GM18861 (cell line): Measurements from ENCODE around the gene AMOTL1.
"Not testable (repeated sequence)": the region's sequence is repeated elsewhere in the genome, so short reads cannot be mapped to it uniquely, and the experiment has no call there.

Experiments used
- ATAC-seq: cut with Tn5 transposase; IDR thresholded peaks from one replicate; pipeline ENCODE4 v1.9.1; 2021; ENCODE audit not compliant: unreplicated experiment

Gene AMOTL1

GRCh38 chr11:94877443-94878200, 109.5 kb downstream of the AMOTL1 start:
- no peak for ATAC-seq

DNA sequence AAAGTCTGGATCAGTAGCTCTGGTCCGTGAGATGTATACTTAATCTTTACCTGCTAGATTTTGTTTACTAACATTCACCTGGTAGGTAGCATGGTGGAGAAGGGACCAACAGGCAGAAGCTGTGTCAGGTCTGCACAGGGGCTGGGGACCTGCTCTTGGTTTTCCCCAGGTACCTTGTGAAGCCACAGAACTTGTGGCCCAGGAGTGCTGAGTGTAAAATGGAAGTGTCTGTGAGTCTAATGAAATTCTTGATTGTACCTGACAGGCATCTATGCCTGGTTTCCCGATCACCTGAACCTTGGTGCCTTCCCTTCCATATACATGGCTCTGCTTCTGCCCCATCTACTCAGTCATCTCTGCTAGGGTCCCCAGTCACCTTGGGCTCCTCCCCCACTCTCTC, 110.8 kb downstream of the AMOTL1 start:
- no peak for ATAC-seq

GRCh38 chr11:94880216-94880615, 112.1 kb downstream of the AMOTL1 start:
- no peak for ATAC-seq

GRCh38 chr11:94882931-94883330, 114.8 kb downstream of the AMOTL1 start:
- no peak for ATAC-seq

- no peak for ATAC-seq
Measured at GRCh38 chr11:94883878-94884277, 115.7 kb downstream of the AMOTL1 start.

DNA sequence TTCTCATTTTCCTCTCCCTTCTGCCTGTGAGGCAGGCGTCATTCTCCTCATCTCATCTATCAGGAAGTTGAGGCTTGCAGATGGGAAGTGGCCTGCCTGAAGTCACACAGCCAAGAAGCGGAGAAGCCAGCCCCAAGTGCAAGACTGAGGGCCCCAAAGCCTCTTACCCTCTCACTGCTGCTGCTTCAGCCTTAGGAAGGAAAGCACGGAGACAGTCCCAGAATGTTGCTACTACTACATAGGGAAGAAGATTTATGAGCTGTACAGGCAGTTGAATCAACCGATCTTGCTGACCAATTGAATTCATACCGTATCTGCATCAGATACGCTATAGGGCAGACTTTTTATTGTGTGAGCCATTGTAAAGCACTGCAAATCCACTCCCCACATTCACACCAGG, 116.2 kb downstream of the AMOTL1 start:
- ATAC-seq: no peak

- ATAC-seq: peak; percentile 83
Measured at GRCh38 chr11:94885133-94885532, 117.0 kb downstream of the AMOTL1 start.

GRCh38 chr11:94885581-94885980, 117.4 kb downstream of the AMOTL1 start:
- ATAC-seq: no peak

DNA sequence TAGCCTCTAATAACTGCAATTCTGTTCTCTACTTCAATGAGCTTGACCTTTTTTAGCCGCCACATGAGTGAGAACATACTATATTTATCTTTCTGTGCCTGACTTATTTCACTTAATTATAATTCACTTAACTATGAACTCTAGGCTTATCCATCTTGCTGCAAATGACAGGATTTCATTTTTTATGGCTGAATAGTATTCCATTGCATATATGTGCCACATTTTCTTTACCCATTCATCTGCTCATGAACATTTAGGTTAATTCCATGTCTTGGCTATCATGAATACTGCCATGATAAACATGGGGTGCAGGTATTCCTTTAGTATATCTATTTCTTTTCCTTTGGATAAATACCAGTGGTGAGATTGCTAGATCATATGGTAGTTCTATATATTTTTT, 120.0 kb downstream of the AMOTL1 start:
- ATAC-seq: no peak

- no peak for ATAC-seq
Measured at GRCh38 chr11:94895451-94895850, 127.3 kb downstream of the AMOTL1 start.

GRCh38 chr11:94895971-94896370, 127.8 kb downstream of the AMOTL1 start:
- ATAC-seq: no peak

DNA sequence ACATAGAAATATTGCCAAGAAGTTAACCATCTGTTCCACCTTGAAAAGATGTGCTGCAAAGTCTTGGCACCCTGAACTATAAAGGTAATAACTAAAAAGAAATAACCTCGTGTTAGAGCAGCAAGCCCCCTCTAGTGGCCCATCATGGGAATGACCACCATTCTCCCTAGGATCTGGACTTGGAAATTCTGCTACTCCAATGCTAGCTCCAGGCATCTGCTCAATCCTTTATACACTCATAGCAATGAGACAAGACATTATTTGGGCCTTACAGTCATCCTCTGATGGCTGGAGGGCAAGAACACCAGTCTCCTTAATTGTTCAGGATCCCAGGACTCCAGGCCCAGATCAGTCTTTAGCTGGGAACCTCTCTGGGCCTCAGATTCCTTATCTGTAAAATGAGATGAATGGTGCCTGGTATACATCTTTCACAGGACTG, 129.2 kb downstream of the AMOTL1 start:
- no peak for ATAC-seq

DNA sequence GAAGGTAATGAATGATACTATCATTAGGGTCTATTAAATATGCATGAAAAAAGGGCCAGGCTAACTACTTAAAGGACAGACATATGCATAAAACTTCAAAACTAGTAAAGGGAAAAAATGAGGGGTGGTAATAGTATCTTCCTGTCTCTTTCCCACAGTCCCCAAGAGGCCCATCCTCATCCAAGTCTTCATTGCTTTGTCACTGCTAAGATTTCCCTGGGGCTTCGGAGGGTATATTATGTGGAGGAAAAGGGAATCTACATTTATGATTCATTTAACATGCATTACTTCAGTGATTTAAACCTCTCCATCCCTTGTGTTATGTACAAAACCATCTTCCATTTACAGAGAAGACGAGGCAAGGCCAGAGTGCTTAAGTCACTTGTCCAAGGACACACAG, 139.1 kb downstream of the AMOTL1 start:
- ATAC-seq: no peak

GRCh38 chr11:94909371-94909820, 141.2 kb downstream of the AMOTL1 start:
- no peak for ATAC-seq

- no peak for ATAC-seq
Measured at GRCh38 chr11:94910270-94910669, 142.1 kb downstream of the AMOTL1 start.

DNA sequence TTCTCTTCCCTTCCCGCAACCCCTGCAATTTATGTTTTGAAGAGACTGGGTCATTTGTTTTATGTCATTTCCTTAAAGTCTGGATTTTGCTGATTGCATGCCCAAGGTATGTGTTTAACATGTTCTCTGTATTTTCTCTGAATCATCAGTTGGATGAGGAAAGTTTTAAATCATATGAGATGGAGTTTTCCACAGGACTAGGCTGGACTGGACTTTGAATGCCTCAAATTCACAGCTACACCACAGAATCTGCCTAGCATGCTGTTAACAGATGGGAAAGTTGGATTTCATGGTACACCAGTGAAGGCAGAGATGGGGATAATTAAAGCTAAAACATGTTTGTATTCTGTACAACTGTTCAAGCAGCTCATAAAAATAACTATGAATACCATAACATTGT, 142.6 kb downstream of the AMOTL1 start:
- ATAC-seq: no peak

- no peak for ATAC-seq
Measured at GRCh38 chr11:94912806-94913205, 144.7 kb downstream of the AMOTL1 start.

GRCh38 chr11:94913718-94914394, 145.7 kb downstream of the AMOTL1 start:
- not testable (repeated sequence) for ATAC-seq

DNA sequence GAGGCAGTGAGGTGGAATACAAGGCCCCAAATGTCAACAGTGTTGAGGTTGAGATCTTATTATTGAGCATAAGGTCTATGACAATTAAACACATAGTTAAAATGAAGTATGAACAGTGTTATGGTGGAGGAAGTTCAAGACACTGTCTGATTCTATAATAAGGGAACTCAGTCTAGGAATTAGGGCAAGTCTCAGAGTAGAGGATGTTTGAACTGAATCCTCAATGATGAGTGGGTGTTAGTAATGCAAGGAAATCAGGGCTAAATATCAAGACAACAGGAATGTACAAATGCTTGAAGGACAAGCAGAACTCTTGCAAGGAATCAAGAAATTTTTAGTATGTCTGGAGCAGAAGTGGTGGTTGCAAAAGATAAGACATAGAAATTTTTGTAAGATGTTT, 152.2 kb downstream of the AMOTL1 start:
- no peak for ATAC-seq

DNA sequence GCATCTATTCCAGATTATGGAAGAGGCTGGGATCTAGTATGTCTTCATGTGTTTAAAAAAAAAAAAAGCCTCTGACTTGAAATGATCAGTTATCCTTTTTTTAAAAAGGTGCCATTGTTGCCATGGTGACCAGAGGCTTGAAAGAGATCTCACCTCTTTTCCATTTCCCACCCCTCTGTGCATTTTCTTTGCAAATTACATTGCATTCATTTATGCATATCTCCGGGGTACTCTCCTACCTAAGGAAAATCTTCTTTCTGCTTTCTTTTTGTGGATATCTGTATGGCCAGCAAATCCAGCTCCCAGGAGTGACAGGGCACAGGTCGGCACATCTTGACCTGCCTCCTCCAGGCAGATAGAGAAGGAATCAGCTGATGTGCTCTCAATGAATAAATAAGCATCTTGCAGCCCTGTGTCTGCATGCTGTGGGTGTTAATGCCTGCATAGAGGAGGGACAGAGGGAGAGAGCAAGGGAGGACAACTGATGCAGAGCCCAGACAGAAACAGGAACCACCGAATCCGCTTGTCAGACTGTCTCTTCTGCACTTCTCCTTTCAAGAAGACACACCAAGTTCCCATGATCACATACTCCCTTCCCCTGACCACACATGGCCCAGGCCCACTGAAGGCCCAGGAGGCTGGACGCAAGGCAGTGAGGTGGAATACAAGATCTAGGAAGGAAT, 154.3 kb downstream of the AMOTL1 start:
- no peak for ATAC-seq

- no peak for ATAC-seq
Measured at GRCh38 chr11:94923004-94923334, 154.8 kb downstream of the AMOTL1 start.

GRCh38 chr11:94924171-94924572, 156.0 kb downstream of the AMOTL1 start:
- no peak for ATAC-seq
